Type B pancreatic cell (in vitro differentiated cells): ENCODE results near the gene ERF. TPM values are rescaled to one million over a fixed set of nuclear protein-coding genes. Genes with fewer than 3 reads are reported as not detected.
A peak's percentile ranks its signal among the peaks of the same experiment; 100 is the strongest.

Source experiments
- DNase-seq: peaks from one replicate; pipeline ENCODE4 v3.0.0; 2021; ENCODE audit warnings: mixed read lengths; ENCODE audit not compliant: unreplicated experiment; ENCODE audit errors: extremely low spot score
- H3K27ac Mint-ChIP-seq: 2 replicates; pipeline ENCODE4 v1.8.0; 2021; ENCODE audit warnings: mild to moderate bottlenecking, mixed read lengths
- H3K27me3 Mint-ChIP-seq: 2 replicates; pipeline ENCODE4 v1.8.0; 2021; ENCODE audit warnings: mixed read lengths
- H3K36me3 Mint-ChIP-seq: 2 replicates; pipeline ENCODE4 v1.8.0; 2021; ENCODE audit warnings: mixed read lengths
- H3K4me1 Mint-ChIP-seq: one replicate; pipeline ENCODE4 v1.8.0; 2021; ENCODE audit warnings: mixed read lengths; ENCODE audit not compliant: unreplicated experiment
- H3K4me3 Mint-ChIP-seq: 2 replicates; pipeline ENCODE4 v1.8.0; 2021; ENCODE audit warnings: mild to moderate bottlenecking, mixed read lengths
- H3K9me3 Mint-ChIP-seq: 2 replicates; pipeline ENCODE4 v1.8.0; 2021; ENCODE audit warnings: mixed read lengths
- total RNA-seq: library from RNA; stranded (reverse); gene quantifications from 2 replicates; pipeline ENCODE4 v1.2.1, GENCODE V29; 2021; ENCODE audit warnings: low replicate concordance
- TF ChIP-seq, protein P1 (sequence below): fragments of 200-600 bp; sonication (generic); conservative IDR thresholded peaks from 2 replicates; pipeline ENCODE4 v1.5.0; 2021; ENCODE audit warnings: antibody characterized with exemption, mild to moderate bottlenecking

Gene ERF
- total RNA-seq, 1 donor from 2014 or later = 78.9 TPM

DNA sequence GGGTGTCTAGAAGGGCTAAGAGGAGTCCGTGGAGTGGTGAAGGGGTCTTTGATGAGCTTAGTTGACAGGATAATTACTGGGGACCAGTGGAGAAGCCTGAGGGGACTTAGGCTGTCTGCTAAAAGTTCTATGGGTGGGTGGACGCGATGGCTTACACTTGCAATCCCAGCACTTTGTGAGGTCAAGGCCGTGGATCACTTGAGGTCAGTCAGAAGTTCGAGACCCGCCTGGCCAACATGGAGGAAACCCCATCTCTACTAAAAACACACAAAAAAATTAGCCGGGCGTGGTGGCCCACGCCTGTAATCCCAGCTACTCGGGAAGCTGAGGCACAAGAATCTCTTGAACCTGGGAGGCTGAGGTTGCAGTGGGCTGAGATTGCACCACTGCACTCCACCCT lies 9.7 kb downstream of the ERF start:
- H3K27ac Mint-ChIP-seq = peak overlapping the region; percentile 99
- TF ChIP-seq, protein P1, sequence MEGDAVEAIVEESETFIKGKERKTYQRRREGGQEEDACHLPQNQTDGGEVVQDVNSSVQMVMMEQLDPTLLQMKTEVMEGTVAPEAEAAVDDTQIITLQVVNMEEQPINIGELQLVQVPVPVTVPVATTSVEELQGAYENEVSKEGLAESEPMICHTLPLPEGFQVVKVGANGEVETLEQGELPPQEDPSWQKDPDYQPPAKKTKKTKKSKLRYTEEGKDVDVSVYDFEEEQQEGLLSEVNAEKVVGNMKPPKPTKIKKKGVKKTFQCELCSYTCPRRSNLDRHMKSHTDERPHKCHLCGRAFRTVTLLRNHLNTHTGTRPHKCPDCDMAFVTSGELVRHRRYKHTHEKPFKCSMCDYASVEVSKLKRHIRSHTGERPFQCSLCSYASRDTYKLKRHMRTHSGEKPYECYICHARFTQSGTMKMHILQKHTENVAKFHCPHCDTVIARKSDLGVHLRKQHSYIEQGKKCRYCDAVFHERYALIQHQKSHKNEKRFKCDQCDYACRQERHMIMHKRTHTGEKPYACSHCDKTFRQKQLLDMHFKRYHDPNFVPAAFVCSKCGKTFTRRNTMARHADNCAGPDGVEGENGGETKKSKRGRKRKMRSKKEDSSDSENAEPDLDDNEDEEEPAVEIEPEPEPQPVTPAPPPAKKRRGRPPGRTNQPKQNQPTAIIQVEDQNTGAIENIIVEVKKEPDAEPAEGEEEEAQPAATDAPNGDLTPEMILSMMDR = no peak
- no peaks in the 10 kb centered on the region for H3K9me3 Mint-ChIP-seq
- H3K4me1 Mint-ChIP-seq = peaks cover 41% of the 10 kb centered on the region
- no peak for DNase-seq
- no peaks in the 10 kb centered on the region for H3K36me3 Mint-ChIP-seq
- H3K27me3 Mint-ChIP-seq = no peaks in the 10 kb centered on the region
- H3K4me3 Mint-ChIP-seq = peak overlapping the region; percentile 98

DNA sequence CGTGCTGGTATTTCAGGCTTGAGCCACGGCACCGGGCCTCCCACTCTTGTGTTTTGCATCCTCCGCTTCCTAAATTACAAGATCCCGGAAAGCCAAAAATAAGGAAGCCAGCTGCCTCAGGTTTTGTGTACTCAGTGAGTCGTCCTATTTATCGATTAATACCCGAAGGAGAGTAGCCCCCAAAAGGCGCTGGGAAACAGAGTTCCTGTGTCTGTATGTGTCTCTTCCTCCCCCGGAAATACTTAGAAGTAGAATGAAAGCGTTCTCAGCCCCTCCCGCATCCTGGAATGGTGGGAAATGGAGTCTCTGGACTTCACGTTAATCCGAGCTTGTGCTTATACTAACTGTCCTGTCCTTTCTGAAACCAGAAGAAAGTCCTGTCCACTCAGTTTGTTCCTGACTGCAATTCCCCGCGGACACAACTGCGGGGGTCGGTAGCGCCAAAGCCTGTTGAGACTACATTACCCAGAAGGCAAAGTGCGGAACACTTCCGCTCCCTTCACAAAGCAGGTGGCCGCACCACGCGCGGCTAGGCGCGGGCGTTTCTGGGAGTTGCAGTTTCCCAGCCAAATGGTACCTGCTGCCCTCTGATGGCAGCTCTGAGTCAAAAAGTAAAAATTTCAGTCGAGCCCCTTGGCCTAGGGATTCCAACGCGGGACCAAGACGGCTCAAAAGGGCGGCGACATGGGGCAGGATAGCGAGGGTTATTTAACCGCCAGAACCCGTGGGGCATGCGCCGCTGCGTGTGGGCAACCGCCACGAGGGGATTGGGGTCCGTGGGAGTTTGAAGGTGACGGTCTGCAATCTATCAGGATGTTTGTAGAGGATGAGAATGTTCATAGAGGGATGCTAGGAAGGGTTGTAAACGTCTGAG lies 10.3 kb downstream of the ERF start:
- Mint-ChIP-seq H3K36me3 (no peaks in the 10 kb centered on the region), H3K4me3 (peak overlapping the region; percentile 98), H3K27ac (peak overlapping the region; percentile 99), H3K27me3 (no peaks in the 10 kb centered on the region), H3K4me1 (peaks cover 45% of the 10 kb centered on the region), H3K9me3 (no peaks in the 10 kb centered on the region)
- TF ChIP-seq, protein P1 = peak; percentile 71
- DNase-seq = peak; percentile 93

DNA sequence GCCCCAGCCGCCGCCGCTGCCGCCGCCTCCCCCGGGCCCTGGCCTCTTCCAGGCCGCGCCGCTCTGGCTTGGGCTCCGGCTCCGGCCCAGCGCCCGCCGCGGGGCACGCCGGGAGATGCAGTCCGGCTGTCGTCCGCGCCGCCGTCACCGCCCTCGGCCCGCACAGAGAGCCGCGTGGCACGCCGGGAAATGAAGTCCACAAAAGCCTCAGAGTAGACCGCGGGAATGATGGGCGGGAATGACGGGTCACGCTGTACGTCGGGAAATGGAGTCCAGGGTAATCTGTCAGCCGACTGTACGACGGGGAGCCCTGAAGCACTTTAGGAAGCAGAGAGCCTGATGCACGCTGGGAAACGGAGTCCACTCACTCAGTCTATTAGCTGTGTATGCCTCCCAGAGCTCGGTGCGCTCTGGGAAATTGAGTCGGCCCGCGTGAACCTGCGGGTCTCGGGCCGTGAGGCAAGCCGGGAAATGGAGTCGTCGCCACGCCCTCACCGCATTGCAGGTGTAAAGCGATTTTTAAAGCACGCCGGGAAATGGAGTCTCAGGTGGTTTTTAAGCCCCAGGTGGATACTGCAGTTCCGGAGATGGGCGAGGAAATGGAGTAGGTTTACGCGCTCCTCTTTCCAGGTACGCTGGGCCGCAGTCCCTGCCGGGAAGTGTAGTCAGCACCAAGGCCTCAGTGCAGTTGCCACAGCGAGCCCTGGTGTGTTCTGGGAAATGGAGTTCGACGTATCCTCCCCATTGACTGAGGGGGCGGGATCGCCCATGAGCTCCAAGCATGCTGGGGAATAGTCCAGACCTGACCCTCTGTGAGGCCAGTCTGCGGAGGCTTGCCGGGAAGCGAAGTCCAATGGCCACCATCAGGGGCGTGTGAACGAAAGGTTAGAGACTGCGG lies 12.2 kb downstream of the ERF start, which contains the start of gene GSK3A:
TSS of gene GSK3A (minus strand) at position 91 of the 898 bp plus-strand sequence. CDS start 137 bp downstream, outside the sequence.
- Mint-ChIP-seq H3K36me3 (peaks cover 5% of the 10 kb centered on the region), H3K27me3 (no peaks in the 10 kb centered on the region), H3K27ac (peak within 1 kb of the TSS; percentile 99), H3K9me3 (no peaks in the 10 kb centered on the region), H3K4me3 (peak within 1 kb of the TSS; percentile 98), H3K4me1 (peaks cover 46% of the 10 kb centered on the region)
- TF ChIP-seq, protein P1 = no peak
- DNase-seq = peak; percentile 98

DNA sequence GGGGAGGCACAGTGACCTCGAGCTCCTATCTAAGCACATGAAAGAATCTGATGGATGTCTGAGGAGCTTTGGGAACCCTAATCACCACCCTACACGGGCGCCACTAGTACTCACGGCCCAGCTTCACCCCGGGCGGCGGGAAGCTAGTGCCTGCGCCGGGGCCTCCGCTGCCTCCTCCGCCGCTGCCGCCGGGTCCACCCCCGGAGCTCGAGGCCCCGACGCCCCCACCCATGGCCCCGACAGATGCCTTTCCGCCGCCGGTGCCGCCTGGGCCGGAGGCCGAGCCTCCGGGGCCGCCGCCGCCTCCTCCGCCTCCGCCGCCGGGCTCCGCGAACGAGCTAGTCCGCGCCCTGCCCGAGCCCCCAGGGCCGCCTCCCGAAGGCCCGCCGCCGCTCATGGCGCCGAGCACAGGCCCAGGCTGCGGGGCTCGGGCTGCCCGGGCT lies 12.8 kb downstream of the ERF start:
- H3K27ac Mint-ChIP-seq = peak overlapping the region; percentile 83
- H3K27me3 Mint-ChIP-seq = no peaks in the 10 kb centered on the region
- TF ChIP-seq, protein P1 = no peak
- peaks cover 46% of the 10 kb centered on the region for H3K4me1 Mint-ChIP-seq
- peaks cover 5% of the 10 kb centered on the region for H3K36me3 Mint-ChIP-seq
- no peaks in the 10 kb centered on the region for H3K9me3 Mint-ChIP-seq
- H3K4me3 Mint-ChIP-seq = peak overlapping the region; percentile 93
- DNase-seq = no peak

DNA sequence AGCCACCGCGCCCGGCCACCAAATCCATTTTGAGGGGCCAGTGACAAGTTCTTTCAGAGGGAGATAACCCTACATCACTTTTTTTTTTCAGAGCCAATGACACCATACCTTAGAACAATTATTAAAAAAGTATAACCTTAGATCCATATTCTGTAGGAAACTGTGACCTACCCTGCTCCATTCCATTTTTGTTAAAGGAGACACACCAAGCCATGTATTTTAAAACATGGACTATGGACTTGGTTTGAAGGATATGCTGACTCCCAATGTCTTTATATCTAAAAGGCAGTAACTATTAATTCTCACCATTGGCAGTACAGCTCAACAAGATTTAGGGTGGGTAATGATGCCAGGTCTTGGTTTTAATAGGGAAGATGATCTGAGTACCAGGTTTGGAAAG lies 13.6 kb downstream of the ERF start:
- peaks cover 10% of the 10 kb centered on the region for H3K36me3 Mint-ChIP-seq
- no peak for DNase-seq
- TF ChIP-seq, protein P1 = no peak
- no peaks in the 10 kb centered on the region for H3K9me3 Mint-ChIP-seq
- peak overlapping the region; percentile 83 for H3K27ac Mint-ChIP-seq
- no peaks in the 10 kb centered on the region for H3K27me3 Mint-ChIP-seq
- H3K4me3 Mint-ChIP-seq = peak overlapping the region; percentile 93
- H3K4me1 Mint-ChIP-seq = peaks cover 38% of the 10 kb centered on the region
